HepG2 (cell line): ENCODE results near the gene GTF2F2. TPM values are rescaled to one million over a fixed set of nuclear protein-coding genes. Genes with fewer than 3 reads are reported as not detected.

Source experiments
- ATAC-seq: fragments of 200-7000 bp; cut with Tn5 transposase; 3 replicates; pipeline ENCODE4 v1.9.1; 2020; ENCODE audit warnings: mild to moderate bottlenecking, moderate library complexity
- BruUV-seq: library from RNA; stranded (reverse); fragments of 400-500 nt; replicated peaks from 2 replicates; lab custom pipeline; 2021; lab: Mats Ljungman, UMichigan
- CTCF ChIA-PET: fragments of 300-600 bp; formaldehyde crosslinking; extraction: SDS; loops from one replicate; lab custom pipeline; 2021; ENCODE audit warnings: low total read pairs, inconsistent platforms, low intra/inter-chr PET ratio; lab: Yijun Ruan, JAX
- POLR2A ChIA-PET: fragments of 350-600 bp; sonication (Branson Sonifier 250); formaldehyde crosslinking; loops from one replicate; lab custom pipeline; 2020; ENCODE audit warnings: antibody characterized with exemption, inconsistent platforms; lab: Yijun Ruan, JAX
- DNase-seq: peaks from one replicate; pipeline ENCODE4 v3.0.0-alpha.2; 2015; ENCODE audit warnings: low spot score
- FAIRE-seq: peaks from 3 replicates; lab custom pipeline; 2011; peaks lifted over from hg19 to GRCh38; lab: Jason Lieb, UNC
- H2AFZ ChIP-seq: one replicate; pipeline ENCODE4 v1.6.1; 2011; ENCODE audit warnings: low read length, inconsistent platforms
- H3K27ac ChIP-seq: fragments of 300-600 bp; 3 replicates; pipeline ENCODE4 v1.8.0; 2011; ENCODE audit warnings: mixed run types, mild to moderate bottlenecking, mixed read lengths, low read length, inconsistent platforms; ENCODE audit not compliant: insufficient read depth; ENCODE audit errors: extremely low read length
- H3K27me3 ChIP-seq, 2 experiments: fragments of 200-600 bp in 1 of 2; 2 replicates in 1 of 2; 3 replicates in 1 of 2; pipeline versions ENCODE4 v1.6.0 to v1.8.0; 2011; ENCODE audit warnings: low read length in 2 of 2, mild to moderate bottlenecking in 2 of 2, moderate library complexity in 2 of 2, inconsistent platforms in 1 of 2; ENCODE audit not compliant: insufficient read depth in 2 of 2, control insufficient read depth in 1 of 2
- H3K36me3 ChIP-seq, 2 experiments: fragments of 200-600 bp in 1 of 2; replicated peaks in 1 of 2; 2 replicates in 1 of 2; 3 replicates in 1 of 2; pipeline versions ENCODE4 v1.5.1 to v1.8.0; 2011; ENCODE audit warnings: low read length in 2 of 2, inconsistent platforms in 1 of 2; ENCODE audit not compliant: insufficient read depth in 2 of 2, control insufficient read depth in 1 of 2
- H3K4me1 ChIP-seq: 2 replicates; pipeline ENCODE4 v1.5.1; 2012; ENCODE audit warnings: low read length, inconsistent platforms; ENCODE audit not compliant: insufficient read depth
- H3K4me2 ChIP-seq: 2 replicates; pipeline ENCODE4 v1.6.0; 2011; ENCODE audit warnings: low read depth, low read length, inconsistent platforms
- H3K4me3 ChIP-seq, 3 experiments: fragments of 200-600 bp in 1 of 3; sonication (generic), shearing (Covaris generic) in 1 of 3; replicated peaks in 1 of 3; 2 replicates each; pipeline ENCODE4 v1.5.1; 2011 to 2016; ENCODE audit warnings: low read length in 3 of 3, inconsistent platforms in 2 of 3, low read depth in 2 of 3, mild to moderate bottlenecking in 2 of 3, control low read depth in 1 of 3, mixed read lengths in 1 of 3; ENCODE audit not compliant: insufficient read depth in 1 of 3
- H3K79me2 ChIP-seq: one replicate; pipeline ENCODE4 v1.6.1; 2011; ENCODE audit warnings: low read length, inconsistent platforms; ENCODE audit not compliant: insufficient read depth
- H3K9ac ChIP-seq: 2 replicates; pipeline ENCODE4 v1.6.0; 2011; ENCODE audit warnings: mild to moderate bottlenecking, low read depth, low read length, inconsistent platforms; ENCODE audit not compliant: insufficient read depth
- H3K9me3 ChIP-seq: 2 replicates; pipeline ENCODE4 v1.5.1; 2012; ENCODE audit warnings: mild to moderate bottlenecking, low read length
- H4K20me1 ChIP-seq: 2 replicates; pipeline ENCODE4 v1.6.0; 2011; ENCODE audit warnings: inconsistent platforms, mild to moderate bottlenecking, low read length, moderate library complexity; ENCODE audit not compliant: insufficient read depth
- AGO2 ChIP-seq: fragments of 200-400 bp; formaldehyde crosslinking; optimal IDR thresholded peaks from 2 replicates; pipeline ENCODE3; 2017; ENCODE audit warnings: mild to moderate bottlenecking, low read depth, low read length, moderate library complexity
- CBX5 ChIP-seq: sonication (generic); formaldehyde crosslinking; IDR thresholded peaks from 2 replicates; pipeline ENCODE4 v1.4.0; 2020; ENCODE audit warnings: missing genetic modification reagents, borderline replicate concordance
- DPF2 ChIP-seq: sonication (generic); formaldehyde crosslinking; IDR thresholded peaks from 2 replicates; pipeline ENCODE4 v1.4.0; 2020; ENCODE audit warnings: mild to moderate bottlenecking, low read depth, missing genetic modification reagents, borderline replicate concordance
- JUN ChIP-seq: sonication (generic); formaldehyde crosslinking; IDR thresholded peaks from 2 replicates; pipeline ENCODE4 v1.4.0; 2020; ENCODE audit warnings: mild to moderate bottlenecking, missing genetic modification reagents
- NR3C1 ChIP-seq: sonication (generic); formaldehyde crosslinking; IDR thresholded peaks from 2 replicates; pipeline ENCODE4 v1.4.0; 2020; ENCODE audit warnings: missing genetic modification reagents
- PLRG1 ChIP-seq: fragments of 450-650 bp; conservative IDR thresholded peaks from 2 replicates; pipeline ENCODE4 v1.6.1; 2016
- RBM22 ChIP-seq: fragments of 200-400 bp; formaldehyde crosslinking; optimal IDR thresholded peaks from 2 replicates; pipeline ENCODE3; 2017; ENCODE audit warnings: mild to moderate bottlenecking, low read length, moderate library complexity
- SCMH1 ChIP-seq: sonication (generic); formaldehyde crosslinking; IDR thresholded peaks from 2 replicates; pipeline ENCODE4 v1.9.0; 2021; ENCODE audit warnings: missing genetic modification reagents, mild to moderate bottlenecking, borderline replicate concordance
- SKI ChIP-seq: fragments of 450-650 bp; IDR thresholded peaks from one replicate; pipeline ENCODE4 v1.6.1; 2018; ENCODE audit warnings: mild to moderate bottlenecking; ENCODE audit not compliant: partially characterized antibody
- ZBTB42 ChIP-seq: sonication (generic); formaldehyde crosslinking; IDR thresholded peaks from 2 replicates; pipeline ENCODE4 v1.5.0; 2020; ENCODE audit warnings: mild to moderate bottlenecking, missing genetic modification reagents
- ZFP36 ChIP-seq: fragments of 150-350 bp; IDR thresholded peaks from 2 replicates; pipeline ENCODE4 v1.6.1; 2018; ENCODE audit warnings: borderline replicate concordance, low read length, low read depth; ENCODE audit not compliant: partially characterized antibody
- ZNF101 ChIP-seq: sonication (generic); formaldehyde crosslinking; IDR thresholded peaks from 2 replicates; pipeline ENCODE4 v1.4.0; 2020; ENCODE audit warnings: mild to moderate bottlenecking, low read depth, missing genetic modification reagents, borderline replicate concordance
- ZNF343 ChIP-seq: sonication (generic); formaldehyde crosslinking; IDR thresholded peaks from 2 replicates; pipeline ENCODE4 v1.4.0; 2020; ENCODE audit warnings: mild to moderate bottlenecking, missing genetic modification reagents
- ZNF766 ChIP-seq: sonication (generic); formaldehyde crosslinking; IDR thresholded peaks from 2 replicates; pipeline ENCODE4 v1.5.0; 2020; ENCODE audit warnings: missing genetic modification reagents, borderline replicate concordance
- ZNF781 ChIP-seq: sonication (generic); formaldehyde crosslinking; IDR thresholded peaks from 2 replicates; pipeline ENCODE4 v1.5.1; 2020; ENCODE audit warnings: borderline replicate concordance, mild to moderate bottlenecking, missing genetic modification reagents; ENCODE audit errors: not compliant biosample characterization
- WGBS: methylation state at CpG from one replicate; pipeline ENCODE4 v1.1.6; 2017; ENCODE audit warnings: low lambda C conversion rate; 5-methylcytosine and 5-hydroxymethylcytosine counted together
- in situ Hi-C: cut with HindIII; loops from 2 replicates; pipeline ENCODE4 v1.10.0; 2017; ENCODE audit warnings: low pct_unique_long_range_greater_than_20kb; ENCODE audit not compliant: extremely low pct_ligation_motif_present
- intact Hi-C: fragments of 100-400 bp; cut with micrococcal nuclease; formaldehyde crosslinking; loops from one replicate; pipeline ENCODE4 v1.10.0; 2022; ENCODE audit not compliant: unreplicated experiment
- polyA plus RNA-seq, 8 experiments: library from polyadenylated mRNA; depleted of rRNA in 3 of 8; stranded (reverse) in 7 of 8; unstranded in 1 of 8; fragments of >200 nt; fragmentation: Illumina TruSeq in 4 of 8; extraction: Trizol in 4 of 8; gene quantifications; 2 replicates each; pipeline versions ENCODE4 v1.2.1 to v1.2.3, GENCODE V29; 2011 to 2016; ENCODE audit warnings: low read depth in 4 of 8, missing spikeins in 1 of 8, mixed read lengths in 1 of 8; ENCODE audit not compliant: insufficient read depth in 1 of 8
- total RNA-seq, 5 experiments: library from RNA; depleted of rRNA; stranded (reverse); fragments of >200 nt; fragmentation: Illumina TruSeq; extraction: Trizol; gene quantifications; 2 replicates each; pipeline ENCODE4 v1.2.3, GENCODE V29; 2016; ENCODE audit warnings: low read depth in 1 of 5
- TF ChIP-seq, protein P1 (sequence below): IDR thresholded peaks from 2 replicates; pipeline ENCODE4 v1.6.1; 2016; ENCODE audit warnings: low read depth, borderline replicate concordance
- TF ChIP-seq, protein P2 (sequence below): sonication (generic); formaldehyde crosslinking; IDR thresholded peaks from 2 replicates; pipeline ENCODE4 v1.4.0; 2020; ENCODE audit warnings: mild to moderate bottlenecking, missing genetic modification reagents
- TF ChIP-seq, protein P3 (sequence below): sonication (generic); formaldehyde crosslinking; IDR thresholded peaks from 2 replicates; pipeline ENCODE4 v1.8.0; 2022; ENCODE audit warnings: low read depth, missing genetic modification reagents
- TF ChIP-seq, protein P4 (sequence below): sonication (generic); formaldehyde crosslinking; IDR thresholded peaks from 2 replicates; pipeline ENCODE4 v1.4.0; 2020; ENCODE audit warnings: missing genetic modification reagents

GTF2F2 gene
- total and polyA plus RNA-seq, 2 of the 13 experiments (the other 11 are each of a cell fraction or from before 2014, with no cell fraction given) = 10.6 to 32.8 TPM

DNA sequence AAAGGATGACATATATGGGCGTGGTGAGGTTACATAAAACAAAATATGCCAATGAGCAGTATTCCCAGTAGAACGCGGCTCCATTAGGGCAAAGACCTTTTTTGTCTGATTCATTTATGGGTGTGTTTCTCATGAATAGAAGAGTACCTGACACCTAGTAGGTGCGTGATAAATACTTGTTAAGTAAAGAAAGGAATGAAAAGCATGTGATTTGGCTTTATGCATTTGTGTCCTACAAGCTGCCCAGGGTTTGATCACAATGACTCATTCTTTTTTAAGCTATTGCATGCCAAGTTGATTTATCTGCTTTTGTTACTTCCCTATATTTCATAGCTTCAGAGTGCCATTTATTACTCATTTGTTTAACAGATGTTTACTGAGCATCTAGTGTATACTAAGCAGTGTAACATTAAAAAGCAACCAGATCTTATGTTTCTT is 99.6 kb downstream of the GTF2F2 start (continued):
- TF ChIP-seq ZFP36 (no peak), CBX5 (CRISPR knock-in tag) (no peak), SKI (no peak), AGO2 (no peak), DPF2 (CRISPR knock-in tag) (no peak), SCMH1 (CRISPR knock-in tag) (no peak)
- TF ChIP-seq, all 625 proteins: peak for 0

DNA sequence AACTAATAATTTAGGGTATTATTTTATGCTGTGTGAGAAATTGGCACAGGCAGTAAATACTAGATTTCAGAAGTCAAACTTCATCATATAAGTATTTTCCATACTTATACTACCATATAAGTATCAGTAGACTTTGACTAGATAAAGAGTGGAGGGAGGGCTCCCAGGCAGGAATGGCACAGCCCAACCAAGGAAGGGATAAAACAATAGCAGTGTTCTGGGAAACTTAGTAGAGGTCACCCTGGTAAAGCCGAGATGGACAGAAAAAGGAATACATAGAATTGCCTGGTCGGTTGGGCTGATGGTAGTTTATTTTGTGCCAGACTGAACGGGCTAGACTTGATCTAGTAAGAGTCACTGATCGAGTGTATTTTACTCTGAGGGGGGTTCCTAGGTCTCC is 100.1 kb downstream of the GTF2F2 start:
- Histone ChIP-seq H3K9me3 (no peaks in the 10 kb centered on the region), H2AFZ (no peak overlapping the region), H3K27me3 (no peaks in the 10 kb centered on the region), H3K36me3 (no peaks in the 10 kb centered on the region), H3K4me1 (peaks cover 27% of the 10 kb centered on the region), H4K20me1 (no peaks in the 10 kb centered on the region), H3K27ac (no peak overlapping the region), H3K79me2 (no peaks in the 10 kb centered on the region), H3K4me3 (no peak overlapping the region), H3K9ac (no peak overlapping the region), H3K4me2 (no peak overlapping the region)
- BruUV-seq = no TSS peak
- POLR2A ChIA-PET = no interaction called here
- FAIRE-seq (no peak), ATAC-seq (no peak), DNase-seq (no peak)
- WGBS = 97% methylated on average over 4 of the region's 4 CpGs
- intact Hi-C loops (no loop called here), in situ Hi-C loops (no loop called here)
- CTCF ChIA-PET = no interaction called here
- TF ChIP-seq ZNF766 (CRISPR knock-in tag) (no peak), PLRG1 (no peak), RBM22 (no peak), ZNF781 (CRISPR knock-in tag) (no peak), JUN (CRISPR knock-in tag) (no peak), ZNF101 (CRISPR knock-in tag) (no peak), NR3C1 (no peak), ZNF343 (CRISPR knock-in tag) (no peak), ZBTB42 (no peak)
- TF ChIP-seq, protein P1, sequence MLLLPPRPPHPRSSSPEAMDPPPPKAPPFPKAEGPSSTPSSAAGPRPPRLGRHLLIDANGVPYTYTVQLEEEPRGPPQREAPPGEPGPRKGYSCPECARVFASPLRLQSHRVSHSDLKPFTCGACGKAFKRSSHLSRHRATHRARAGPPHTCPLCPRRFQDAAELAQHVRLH (CRISPR knock-in tag) = no peak
- TF ChIP-seq, protein P2, sequence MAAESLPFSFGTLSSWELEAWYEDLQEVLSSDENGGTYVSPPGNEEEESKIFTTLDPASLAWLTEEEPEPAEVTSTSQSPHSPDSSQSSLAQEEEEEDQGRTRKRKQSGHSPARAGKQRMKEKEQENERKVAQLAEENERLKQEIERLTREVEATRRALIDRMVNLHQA (CRISPR knock-in tag) = no peak
- TF ChIP-seq, protein P3, sequence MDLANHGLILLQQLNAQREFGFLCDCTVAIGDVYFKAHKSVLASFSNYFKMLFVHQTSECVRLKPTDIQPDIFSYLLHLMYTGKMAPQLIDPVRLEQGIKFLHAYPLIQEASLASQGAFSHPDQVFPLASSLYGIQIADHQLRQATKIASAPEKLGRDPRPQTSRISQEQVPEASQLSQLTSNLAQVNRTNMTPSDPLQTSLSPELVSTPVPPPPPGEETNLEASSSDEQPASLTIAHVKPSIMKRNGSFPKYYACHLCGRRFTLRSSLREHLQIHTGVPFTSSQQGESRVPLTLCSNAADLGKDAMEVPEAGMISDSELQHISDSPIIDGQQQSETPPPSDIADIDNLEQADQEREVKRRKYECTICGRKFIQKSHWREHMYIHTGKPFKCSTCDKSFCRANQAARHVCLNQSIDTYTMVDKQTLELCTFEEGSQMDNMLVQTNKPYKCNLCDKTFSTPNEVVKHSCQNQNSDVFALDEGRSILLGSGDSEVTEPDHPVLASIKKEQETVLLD = no peak
- TF ChIP-seq, protein P4, sequence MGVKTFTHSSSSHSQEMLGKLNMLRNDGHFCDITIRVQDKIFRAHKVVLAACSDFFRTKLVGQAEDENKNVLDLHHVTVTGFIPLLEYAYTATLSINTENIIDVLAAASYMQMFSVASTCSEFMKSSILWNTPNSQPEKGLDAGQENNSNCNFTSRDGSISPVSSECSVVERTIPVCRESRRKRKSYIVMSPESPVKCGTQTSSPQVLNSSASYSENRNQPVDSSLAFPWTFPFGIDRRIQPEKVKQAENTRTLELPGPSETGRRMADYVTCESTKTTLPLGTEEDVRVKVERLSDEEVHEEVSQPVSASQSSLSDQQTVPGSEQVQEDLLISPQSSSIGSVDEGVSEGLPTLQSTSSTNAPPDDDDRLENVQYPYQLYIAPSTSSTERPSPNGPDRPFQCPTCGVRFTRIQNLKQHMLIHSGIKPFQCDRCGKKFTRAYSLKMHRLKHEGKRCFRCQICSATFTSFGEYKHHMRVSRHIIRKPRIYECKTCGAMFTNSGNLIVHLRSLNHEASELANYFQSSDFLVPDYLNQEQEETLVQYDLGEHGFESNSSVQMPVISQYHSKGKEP (CRISPR knock-in tag) = no peak
